Stimulated activated memory B cell treated with anti-CD40 and anti-IgM and Interleukin-4, amounts not matched to agents 10 μg/mL and 1 μg/mL and 100 μg/mL, for 72 hours (primary cell): ENCODE data around the gene DNAJB13.

ENCODE experiments used
- ATAC-seq: fragments of 150-1000 bp; cut with Tn5 transposase; 2 replicates; pipeline ENCODE4 v1.10.0; 2021
- H3K27ac Mint-ChIP-seq: one replicate; pipeline ENCODE4 v1.8.0; 2022; ENCODE audit warnings: mild to moderate bottlenecking, mixed read lengths
- H3K27me3 Mint-ChIP-seq: one replicate; pipeline ENCODE4 v1.8.0; 2022; ENCODE audit warnings: mixed read lengths
- H3K36me3 Mint-ChIP-seq: one replicate; pipeline ENCODE4 v1.8.0; 2022; ENCODE audit warnings: mixed read lengths
- H3K4me1 Mint-ChIP-seq: one replicate; pipeline ENCODE4 v1.8.0; 2022; ENCODE audit warnings: mixed read lengths
- H3K4me3 Mint-ChIP-seq: one replicate; pipeline ENCODE4 v1.8.0; 2022; ENCODE audit warnings: mild to moderate bottlenecking, moderate library complexity, mixed read lengths
- H3K9me3 Mint-ChIP-seq: one replicate; pipeline ENCODE4 v1.8.0; 2022; ENCODE audit warnings: mixed read lengths

The DNAJB13 gene

GRCh38 chr11:73942010-73942409 lies 8.8 kb upstream of the DNAJB13 start:
- no peak for ATAC-seq
- Mint-ChIP-seq H3K27me3 (no peaks in the 10 kb centered on the region), H3K27ac (no peak overlapping the region), H3K4me3 (no peak overlapping the region), H3K36me3 (peaks cover 21% of the 10 kb centered on the region), H3K4me1 (no peaks in the 10 kb centered on the region), H3K9me3 (peaks cover 11% of the 10 kb centered on the region)

GRCh38 chr11:73944085-73944484 lies 6.7 kb upstream of the DNAJB13 start:
- Mint-ChIP-seq H3K27ac (no peak overlapping the region), H3K36me3 (peaks cover 15% of the 10 kb centered on the region), H3K4me1 (no peaks in the 10 kb centered on the region), H3K4me3 (no peak overlapping the region), H3K27me3 (no peaks in the 10 kb centered on the region), H3K9me3 (peaks cover 6% of the 10 kb centered on the region)
- ATAC-seq, result no peak

- peaks cover 15% of the 10 kb centered on the region for H3K36me3 Mint-ChIP-seq
- no peak overlapping the region for H3K4me3 Mint-ChIP-seq
- H3K27ac Mint-ChIP-seq, result no peak overlapping the region
- H3K4me1 Mint-ChIP-seq, result no peaks in the 10 kb centered on the region
- peaks cover 6% of the 10 kb centered on the region for H3K9me3 Mint-ChIP-seq
- H3K27me3 Mint-ChIP-seq, result no peaks in the 10 kb centered on the region
- no peak for ATAC-seq
Measured at GRCh38 chr11:73944901-73945300, 5.9 kb upstream of the DNAJB13 start.

- H3K4me3 Mint-ChIP-seq, result no peak overlapping the region
- H3K9me3 Mint-ChIP-seq, result peaks cover 6% of the 10 kb centered on the region
- no peaks in the 10 kb centered on the region for H3K4me1 Mint-ChIP-seq
- ATAC-seq, result no peak
- no peak overlapping the region for H3K27ac Mint-ChIP-seq
- peaks cover 15% of the 10 kb centered on the region for H3K36me3 Mint-ChIP-seq
- H3K27me3 Mint-ChIP-seq, result no peaks in the 10 kb centered on the region
Measured at GRCh38 chr11:73945396-73945795, 5.4 kb upstream of the DNAJB13 start.

- no peaks in the 10 kb centered on the region for H3K9me3 Mint-ChIP-seq
- no peak for ATAC-seq
- no peak overlapping the region for H3K27ac Mint-ChIP-seq
- H3K4me3 Mint-ChIP-seq, result no peak overlapping the region
- H3K27me3 Mint-ChIP-seq, result no peaks in the 10 kb centered on the region
- peaks cover 6% of the 10 kb centered on the region for H3K36me3 Mint-ChIP-seq
- H3K4me1 Mint-ChIP-seq, result no peaks in the 10 kb centered on the region
Measured at GRCh38 chr11:73946798-73947458, 3.9 kb upstream of the DNAJB13 start.

- ATAC-seq, result no peak
- H3K4me3 Mint-ChIP-seq, result no peak overlapping the region
- peaks cover 6% of the 10 kb centered on the region for H3K36me3 Mint-ChIP-seq
- H3K27ac Mint-ChIP-seq, result no peak overlapping the region
- H3K27me3 Mint-ChIP-seq, result no peaks in the 10 kb centered on the region
- H3K4me1 Mint-ChIP-seq, result no peaks in the 10 kb centered on the region
- no peaks in the 10 kb centered on the region for H3K9me3 Mint-ChIP-seq
Measured at GRCh38 chr11:73949246-73949645, 1.6 kb upstream of the DNAJB13 start.

- H3K27me3 Mint-ChIP-seq, result no peaks in the 10 kb centered on the region
- no peaks in the 10 kb centered on the region for H3K9me3 Mint-ChIP-seq
- ATAC-seq, result no peak
- H3K27ac Mint-ChIP-seq, result no peak overlapping the region
- H3K4me3 Mint-ChIP-seq, result no peak overlapping the region
- peaks cover 6% of the 10 kb centered on the region for H3K36me3 Mint-ChIP-seq
- H3K4me1 Mint-ChIP-seq, result no peaks in the 10 kb centered on the region
Measured at GRCh38 chr11:73949912-73950311, 914 bp upstream of the DNAJB13 start.

GRCh38 chr11:73951797-73952196 lies 971 bp downstream of the DNAJB13 start:
- Mint-ChIP-seq H3K4me1 (no peaks in the 10 kb centered on the region), H3K4me3 (no peak overlapping the region), H3K9me3 (no peaks in the 10 kb centered on the region), H3K36me3 (peaks cover 3% of the 10 kb centered on the region), H3K27me3 (peaks cover 12% of the 10 kb centered on the region), H3K27ac (no peak overlapping the region)
- no peak for ATAC-seq

- Mint-ChIP-seq H3K27me3 (peaks cover 22% of the 10 kb centered on the region), H3K4me1 (no peaks in the 10 kb centered on the region), H3K4me3 (no peak overlapping the region), H3K36me3 (no peaks in the 10 kb centered on the region), H3K27ac (no peak overlapping the region), H3K9me3 (no peaks in the 10 kb centered on the region)
- no peak for ATAC-seq
Measured at GRCh38 chr11:73956876-73957653, 6.2 kb downstream of the DNAJB13 start.

GRCh38 chr11:73957654-73958361 lies 7.0 kb downstream of the DNAJB13 start:
- Mint-ChIP-seq H3K4me1 (no peaks in the 10 kb centered on the region), H3K9me3 (no peaks in the 10 kb centered on the region), H3K27me3 (peaks cover 22% of the 10 kb centered on the region), H3K36me3 (no peaks in the 10 kb centered on the region), H3K27ac (no peak overlapping the region), H3K4me3 (no peak overlapping the region)
- ATAC-seq, result no peak

- no peaks in the 10 kb centered on the region for H3K9me3 Mint-ChIP-seq
- ATAC-seq, result no peak
- no peaks in the 10 kb centered on the region for H3K36me3 Mint-ChIP-seq
- H3K27ac Mint-ChIP-seq, result no peak overlapping the region
- H3K27me3 Mint-ChIP-seq, result peaks cover 22% of the 10 kb centered on the region
- H3K4me1 Mint-ChIP-seq, result no peaks in the 10 kb centered on the region
- H3K4me3 Mint-ChIP-seq, result no peak overlapping the region
Measured at GRCh38 chr11:73958521-73959141, 7.8 kb downstream of the DNAJB13 start.

GRCh38 chr11:73961321-73961720 lies 10.5 kb downstream of the DNAJB13 start:
- no peak for ATAC-seq
- Mint-ChIP-seq H3K4me1 (peaks cover 17% of the 10 kb centered on the region), H3K9me3 (no peaks in the 10 kb centered on the region), H3K27ac (no peak overlapping the region), H3K36me3 (no peaks in the 10 kb centered on the region), H3K4me3 (no peak overlapping the region), H3K27me3 (peaks cover 15% of the 10 kb centered on the region)

- H3K36me3 Mint-ChIP-seq, result no peaks in the 10 kb centered on the region
- H3K4me1 Mint-ChIP-seq, result peaks cover 17% of the 10 kb centered on the region
- ATAC-seq, result no peak
- peaks cover 6% of the 10 kb centered on the region for H3K27me3 Mint-ChIP-seq
- no peak overlapping the region for H3K27ac Mint-ChIP-seq
- H3K9me3 Mint-ChIP-seq, result no peaks in the 10 kb centered on the region
- H3K4me3 Mint-ChIP-seq, result no peak overlapping the region
Measured at GRCh38 chr11:73962101-73962705, 11.4 kb downstream of the DNAJB13 start.

GRCh38 chr11:73963861-73964260 lies 13.0 kb downstream of the DNAJB13 start:
- no peak for ATAC-seq
- no peaks in the 10 kb centered on the region for H3K36me3 Mint-ChIP-seq
- peaks cover 24% of the 10 kb centered on the region for H3K4me1 Mint-ChIP-seq
- H3K9me3 Mint-ChIP-seq, result no peaks in the 10 kb centered on the region
- no peaks in the 10 kb centered on the region for H3K27me3 Mint-ChIP-seq
- no peak overlapping the region for H3K27ac Mint-ChIP-seq
- H3K4me3 Mint-ChIP-seq, result no peak overlapping the region
